HepG2 (cell line): ENCODE results near the gene POLR2J2.
"Not testable (repeated sequence)": the region's sequence is repeated elsewhere in the genome, so short reads cannot be mapped to it uniquely, and the experiment has no call there.

Experiments
- ZNF124 ChIP-seq: sonication (generic); formaldehyde crosslinking; IDR thresholded peaks from 2 replicates; pipeline ENCODE4 v1.4.0; 2020; ENCODE audit warnings: missing genetic modification reagents
- TF ChIP-seq, protein P1 (sequence below): sonication (generic); formaldehyde crosslinking; IDR thresholded peaks from 2 replicates; pipeline ENCODE4 v1.5.0; 2020; ENCODE audit warnings: mild to moderate bottlenecking, missing genetic modification reagents, moderate library complexity

DNA sequence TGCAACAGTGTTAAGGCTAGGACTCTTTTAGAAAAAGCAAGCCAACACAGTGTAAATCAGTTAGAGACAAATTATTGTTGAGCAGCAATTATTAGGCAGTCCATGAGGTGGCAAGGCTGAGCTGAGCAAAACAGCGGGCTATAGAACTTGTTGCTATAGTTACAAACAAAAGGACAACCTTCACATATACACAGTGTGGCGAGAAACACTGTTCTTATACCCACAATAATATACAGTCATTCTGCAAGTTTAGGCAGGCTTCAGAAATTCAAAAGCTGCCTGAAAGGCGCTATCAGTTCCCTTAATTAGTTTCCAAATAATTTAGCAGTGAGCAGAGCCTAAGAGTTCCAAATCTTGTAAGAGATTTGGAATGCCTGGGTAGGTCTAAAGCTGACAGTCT lies 44.3 kb upstream of the POLR2J2 start:
- TF ChIP-seq, protein P1, sequence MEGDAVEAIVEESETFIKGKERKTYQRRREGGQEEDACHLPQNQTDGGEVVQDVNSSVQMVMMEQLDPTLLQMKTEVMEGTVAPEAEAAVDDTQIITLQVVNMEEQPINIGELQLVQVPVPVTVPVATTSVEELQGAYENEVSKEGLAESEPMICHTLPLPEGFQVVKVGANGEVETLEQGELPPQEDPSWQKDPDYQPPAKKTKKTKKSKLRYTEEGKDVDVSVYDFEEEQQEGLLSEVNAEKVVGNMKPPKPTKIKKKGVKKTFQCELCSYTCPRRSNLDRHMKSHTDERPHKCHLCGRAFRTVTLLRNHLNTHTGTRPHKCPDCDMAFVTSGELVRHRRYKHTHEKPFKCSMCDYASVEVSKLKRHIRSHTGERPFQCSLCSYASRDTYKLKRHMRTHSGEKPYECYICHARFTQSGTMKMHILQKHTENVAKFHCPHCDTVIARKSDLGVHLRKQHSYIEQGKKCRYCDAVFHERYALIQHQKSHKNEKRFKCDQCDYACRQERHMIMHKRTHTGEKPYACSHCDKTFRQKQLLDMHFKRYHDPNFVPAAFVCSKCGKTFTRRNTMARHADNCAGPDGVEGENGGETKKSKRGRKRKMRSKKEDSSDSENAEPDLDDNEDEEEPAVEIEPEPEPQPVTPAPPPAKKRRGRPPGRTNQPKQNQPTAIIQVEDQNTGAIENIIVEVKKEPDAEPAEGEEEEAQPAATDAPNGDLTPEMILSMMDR: not testable (repeated sequence)
- TF ChIP-seq ZNF124: not testable (repeated sequence)
